GM18502 (cell line): ENCODE results near the gene ZNF516.

Experiments
- ATAC-seq: cut with Tn5 transposase; IDR thresholded peaks from one replicate; pipeline ENCODE4 v1.9.1; 2021; ENCODE audit warnings: mild to moderate bottlenecking; ENCODE audit not compliant: unreplicated experiment, poor library complexity

The ZNF516 gene

DNA sequence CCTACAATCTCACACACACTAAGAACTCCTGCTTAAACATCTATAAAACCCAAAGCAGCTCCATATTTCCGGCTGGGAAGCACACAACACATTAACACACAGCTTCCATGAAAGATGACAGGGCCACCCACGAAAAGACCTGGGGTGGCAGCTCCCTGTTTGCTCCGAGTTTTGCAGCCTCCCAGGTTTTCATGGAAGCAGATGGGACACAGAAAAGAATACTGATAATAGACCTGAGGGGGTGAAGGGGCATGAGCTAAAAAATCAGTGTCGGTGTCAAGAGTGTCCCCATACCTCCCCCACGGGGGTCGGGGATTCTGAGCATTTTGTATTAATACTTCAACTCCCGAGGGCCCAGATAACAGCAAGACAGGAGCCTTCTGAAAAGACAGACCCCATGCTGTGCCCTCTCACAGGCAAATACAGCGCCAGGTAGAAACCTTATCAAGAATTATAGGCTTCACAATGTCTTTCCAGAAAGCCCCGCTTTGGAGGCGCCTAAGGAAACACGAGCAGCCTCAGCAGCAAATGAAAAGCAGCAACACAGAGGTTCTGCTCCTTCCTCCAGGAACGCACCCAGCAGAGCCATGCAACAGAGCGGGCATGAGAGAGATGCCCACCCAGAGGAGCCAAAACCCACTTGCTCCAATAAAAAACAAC lies 50.5 kb downstream of the ZNF516 start:
- no peak for ATAC-seq

DNA sequence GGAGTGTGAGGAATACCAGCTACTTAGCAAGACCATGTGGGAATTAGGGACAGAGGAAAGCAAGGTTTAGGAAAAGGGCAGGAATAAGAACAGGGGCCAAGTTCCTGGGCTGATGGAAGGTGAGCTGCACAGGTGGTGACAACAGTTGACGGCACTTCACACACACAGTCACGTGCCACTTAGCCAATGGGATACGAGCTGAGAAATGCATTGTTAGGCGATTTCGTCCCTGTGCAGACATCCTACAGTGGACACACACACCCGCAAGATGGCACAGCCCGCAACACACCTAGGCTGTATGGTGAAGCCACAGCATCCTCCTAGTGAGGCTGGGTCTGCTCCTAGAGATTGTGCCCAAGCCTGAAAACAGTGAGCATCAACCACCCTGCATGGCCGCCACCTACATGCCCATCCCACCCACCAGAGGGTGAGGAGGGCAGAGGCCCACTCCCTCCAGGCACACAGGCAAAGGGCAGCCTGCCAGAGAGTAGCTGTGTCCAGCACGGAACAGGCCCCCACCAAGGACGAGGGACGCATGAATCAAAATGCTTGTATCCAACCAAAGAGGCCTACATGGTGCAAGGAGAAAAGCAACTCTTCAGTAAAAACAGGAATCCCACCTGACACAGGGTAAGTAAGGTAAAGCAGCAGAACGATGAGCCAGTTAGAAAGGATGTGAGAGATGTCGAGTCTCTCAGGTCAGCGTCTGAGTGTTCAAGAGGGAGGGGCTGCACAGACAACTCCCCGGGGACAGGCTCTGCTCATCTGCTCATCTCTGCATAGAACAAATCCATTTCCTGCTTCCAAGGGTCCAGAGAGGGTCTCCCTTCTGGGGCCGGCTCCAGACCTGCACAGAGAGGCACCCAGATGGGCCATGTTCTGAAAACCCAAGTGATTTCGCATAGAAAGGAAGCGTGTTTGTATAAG lies 51.3 kb downstream of the ZNF516 start:
- ATAC-seq = no peak

DNA sequence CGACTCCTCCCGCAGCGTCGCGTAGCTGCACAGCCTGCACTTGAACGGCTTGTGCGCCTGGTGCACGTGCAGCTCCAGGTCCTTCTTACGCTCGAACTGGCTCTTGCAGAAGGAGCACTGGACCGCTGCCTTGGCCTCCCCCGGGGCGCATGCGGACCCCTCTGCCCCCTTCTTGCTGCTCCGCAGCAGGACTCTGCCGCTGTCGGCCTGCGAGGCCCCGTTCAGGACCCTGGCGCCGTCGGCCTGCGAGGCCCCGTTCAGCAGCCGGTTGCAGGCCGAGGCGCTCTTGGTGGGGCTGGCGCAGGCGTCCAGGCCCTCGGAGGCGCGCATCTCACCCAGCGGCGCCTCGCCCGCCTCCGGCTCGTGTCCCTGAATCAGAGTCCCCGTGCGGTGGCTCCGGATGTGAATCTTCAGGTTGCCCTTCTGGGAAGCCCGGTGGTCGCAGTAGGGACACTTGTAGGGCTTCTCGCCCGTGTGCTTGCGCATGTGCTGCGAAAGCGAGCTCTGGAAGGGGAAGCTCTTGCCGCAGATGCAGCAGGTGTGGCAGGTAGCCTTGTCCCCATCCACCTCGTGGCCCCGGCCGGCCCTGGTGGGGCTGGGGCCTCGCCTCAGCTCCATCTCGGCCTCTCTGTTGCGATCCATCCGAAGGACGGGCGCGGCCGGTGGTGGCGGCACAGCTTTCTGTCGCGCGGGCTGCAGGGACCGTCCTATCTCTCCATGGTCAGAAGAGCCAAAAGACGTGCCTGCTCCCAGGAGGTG lies 52.5 kb downstream of the ZNF516 start:
- ATAC-seq = no peak

DNA sequence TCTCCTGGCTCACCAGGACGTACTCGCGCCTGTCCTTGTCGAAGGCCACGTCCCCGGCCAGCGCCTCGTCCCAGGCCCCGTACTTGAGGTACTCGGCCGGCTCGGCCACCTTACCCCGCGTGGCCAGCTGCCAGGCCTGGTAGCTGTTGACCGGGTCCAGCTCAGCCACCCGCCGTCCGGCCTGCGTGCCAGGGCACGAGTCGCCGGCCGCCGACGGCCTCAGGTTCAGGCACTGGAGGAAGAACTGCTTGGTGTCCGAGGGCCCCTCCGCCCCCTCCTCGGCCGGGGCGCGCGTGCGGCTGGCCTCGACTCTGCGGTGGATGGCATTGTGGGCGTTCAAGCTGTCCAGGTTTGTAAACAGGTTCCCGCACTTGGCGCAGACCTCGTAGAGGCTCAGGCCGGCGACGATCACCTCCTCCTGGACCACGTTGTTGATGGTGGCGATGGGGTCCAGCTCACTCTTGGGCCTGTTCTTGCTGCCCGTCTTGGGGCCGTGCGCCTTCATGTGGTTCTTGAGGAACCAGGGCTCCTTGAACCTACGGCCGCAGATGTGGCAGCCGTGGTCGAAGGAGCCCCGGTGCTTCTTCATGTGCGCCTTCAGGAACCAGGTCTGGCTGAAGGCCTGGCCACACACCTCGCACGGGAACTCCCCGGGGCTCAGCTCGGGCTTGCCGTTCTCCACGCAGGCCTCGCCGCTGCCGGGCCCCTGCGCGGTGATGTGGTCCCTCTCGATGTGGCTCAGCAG lies 53.2 kb downstream of the ZNF516 start:
- no peak for ATAC-seq

DNA sequence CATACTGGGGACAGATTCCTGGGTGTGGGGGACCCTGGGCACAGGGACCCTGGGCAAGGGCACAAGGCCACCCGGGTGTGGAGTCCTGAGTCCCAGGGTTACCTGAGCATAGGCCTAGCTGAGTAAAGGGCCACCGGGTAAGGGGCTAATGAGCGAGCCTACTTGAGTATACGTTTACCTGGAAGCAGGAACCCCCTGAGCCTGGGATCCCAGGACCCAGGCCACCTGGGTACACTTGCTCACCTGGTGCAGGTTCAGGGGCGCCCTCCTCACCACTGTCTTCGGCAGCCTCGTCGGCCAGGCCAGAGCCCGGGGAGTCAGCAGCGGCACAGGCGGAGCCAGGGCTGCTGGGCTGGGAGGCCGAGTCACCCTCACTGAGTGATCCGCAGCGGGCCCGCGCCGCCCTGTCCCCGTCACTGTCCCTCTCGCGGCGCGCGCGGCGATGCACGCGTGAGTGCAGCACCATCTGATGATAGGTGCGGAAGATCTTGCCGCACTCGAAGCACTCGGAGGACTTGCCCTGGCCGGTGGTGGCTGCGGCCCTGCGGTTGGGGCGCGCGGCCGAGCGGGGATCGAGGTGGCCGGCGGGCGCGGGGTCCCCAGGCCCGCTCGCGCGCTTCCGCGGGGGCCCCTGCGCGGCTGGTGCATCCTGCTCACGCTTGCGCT lies 53.9 kb downstream of the ZNF516 start:
- no peak for ATAC-seq

DNA sequence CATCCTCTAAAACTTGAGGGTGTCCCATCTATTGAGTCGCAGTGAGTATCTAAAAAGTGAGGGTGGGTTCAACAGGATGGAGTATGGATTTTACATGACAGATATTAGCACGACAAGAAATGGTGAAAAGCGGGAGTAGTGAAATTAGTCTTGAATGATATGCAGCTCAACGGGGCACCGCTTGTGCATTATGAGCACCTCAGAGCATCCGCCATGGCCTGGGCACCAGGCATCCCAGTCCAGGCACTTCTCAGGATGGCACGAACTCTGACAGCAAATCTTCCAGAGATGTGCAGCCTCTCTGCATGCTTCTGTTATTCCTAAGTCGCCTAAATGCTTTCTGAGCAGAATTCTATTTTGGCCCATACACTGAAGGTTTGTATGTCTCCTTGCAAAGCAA lies 57.1 kb downstream of the ZNF516 start:
- ATAC-seq = no peak

DNA sequence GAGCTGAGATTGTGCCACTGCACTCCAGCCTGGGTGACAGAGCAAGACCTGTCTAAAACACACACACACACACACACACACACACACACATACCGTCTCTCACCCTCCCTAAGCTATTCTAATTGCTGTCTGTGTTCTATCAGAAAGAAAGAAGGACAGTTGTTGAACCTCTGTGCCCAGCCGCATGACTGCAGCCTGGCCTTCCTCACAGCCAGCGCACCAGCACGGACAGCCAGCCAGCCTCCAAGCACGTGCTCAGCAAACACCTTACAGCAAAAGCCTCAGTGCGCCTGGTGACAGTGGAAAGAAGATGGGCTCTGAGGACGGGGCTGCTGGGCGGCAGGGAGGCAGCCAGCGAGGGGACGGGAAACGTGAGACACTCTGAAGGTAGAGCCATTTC lies 58.0 kb downstream of the ZNF516 start:
- ATAC-seq = no peak

DNA sequence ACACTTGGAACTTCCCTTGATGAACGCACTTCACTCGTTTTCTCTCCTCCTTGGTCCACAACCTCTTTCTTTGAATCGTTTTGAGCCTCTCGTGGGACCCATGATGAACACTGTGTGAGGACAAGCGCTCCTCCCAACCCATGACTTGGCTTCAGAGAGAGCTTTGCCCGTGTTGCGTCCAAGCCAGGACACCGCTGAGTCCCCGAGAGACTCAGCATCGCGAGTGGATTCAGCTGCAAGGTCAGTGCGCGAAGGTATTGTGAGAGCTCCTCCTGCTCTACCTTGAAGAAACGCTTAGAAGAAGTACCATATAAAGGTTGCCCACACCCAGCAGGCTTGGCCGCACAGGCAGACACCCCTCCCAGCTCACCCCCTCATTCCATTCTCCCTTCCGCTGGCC lies 58.7 kb downstream of the ZNF516 start:
- no peak for ATAC-seq

DNA sequence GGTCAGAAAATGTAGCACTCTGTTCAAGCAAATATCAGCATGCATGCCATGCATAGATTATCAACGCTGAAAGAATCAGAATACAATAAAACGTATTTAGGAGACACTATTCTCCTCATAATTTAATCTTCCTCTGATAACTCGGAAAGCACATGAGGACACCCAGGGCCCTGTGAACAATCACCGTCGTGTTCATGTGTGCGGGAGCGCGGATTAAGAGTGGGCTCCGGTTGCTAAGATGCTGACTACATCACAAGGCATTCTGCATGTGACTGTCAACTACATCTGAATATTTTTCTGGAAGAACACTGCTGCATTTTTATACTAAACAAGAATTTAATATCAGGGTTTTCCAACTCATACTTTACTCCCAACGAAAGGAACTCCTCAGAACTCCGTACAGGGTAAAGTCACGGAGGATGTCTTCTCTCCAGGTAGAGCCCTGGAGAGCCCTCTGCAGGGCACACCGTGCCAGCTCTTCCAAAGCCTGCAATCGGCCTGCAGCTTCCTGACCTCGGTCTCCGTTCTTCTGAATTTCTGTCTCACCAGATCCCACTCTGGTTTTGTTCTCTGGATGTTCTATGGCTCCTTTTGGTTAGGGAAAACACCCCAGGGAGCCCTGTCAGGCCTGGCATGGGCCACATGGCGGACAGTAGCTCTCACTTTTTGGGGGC lies 59.6 kb downstream of the ZNF516 start:
- no peak for ATAC-seq

DNA sequence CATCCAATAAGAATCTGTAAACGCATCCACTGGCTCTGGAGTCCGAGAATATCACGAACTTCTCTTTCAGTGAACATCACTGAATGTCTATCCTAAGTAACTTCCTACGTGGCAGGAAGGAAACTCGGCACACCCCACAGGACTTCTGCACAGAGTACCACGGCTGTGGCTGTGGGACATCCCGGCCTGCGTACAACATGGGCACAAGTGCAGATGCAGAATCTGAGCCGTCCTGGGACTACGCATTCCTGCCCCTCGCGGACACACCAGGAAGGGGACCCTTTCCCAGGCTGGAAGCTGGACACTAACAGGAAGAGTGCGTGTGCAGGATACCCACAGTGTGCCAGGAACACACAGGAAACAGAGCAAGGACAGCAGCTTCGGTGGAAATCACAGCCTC lies 60.6 kb downstream of the ZNF516 start:
- ATAC-seq = no peak

DNA sequence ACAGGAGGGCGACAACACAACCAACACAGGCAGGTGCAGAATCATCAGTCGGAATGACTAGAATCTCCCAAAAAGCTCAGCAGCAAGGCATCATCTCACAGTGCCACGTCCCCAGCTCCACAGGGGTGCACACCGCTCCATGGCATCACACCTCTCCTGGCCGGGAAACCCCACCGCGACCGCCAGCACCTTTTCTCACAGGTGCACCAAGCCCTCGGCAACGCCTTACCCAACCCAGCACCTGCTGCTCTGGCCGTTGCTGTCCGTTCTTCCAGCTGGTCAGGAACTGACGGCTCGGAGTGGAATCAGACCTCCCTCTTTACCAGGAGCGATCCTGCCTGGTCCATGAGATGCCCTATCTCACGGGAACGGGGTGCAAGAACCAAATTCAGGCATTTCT lies 61.3 kb downstream of the ZNF516 start:
- no peak for ATAC-seq

DNA sequence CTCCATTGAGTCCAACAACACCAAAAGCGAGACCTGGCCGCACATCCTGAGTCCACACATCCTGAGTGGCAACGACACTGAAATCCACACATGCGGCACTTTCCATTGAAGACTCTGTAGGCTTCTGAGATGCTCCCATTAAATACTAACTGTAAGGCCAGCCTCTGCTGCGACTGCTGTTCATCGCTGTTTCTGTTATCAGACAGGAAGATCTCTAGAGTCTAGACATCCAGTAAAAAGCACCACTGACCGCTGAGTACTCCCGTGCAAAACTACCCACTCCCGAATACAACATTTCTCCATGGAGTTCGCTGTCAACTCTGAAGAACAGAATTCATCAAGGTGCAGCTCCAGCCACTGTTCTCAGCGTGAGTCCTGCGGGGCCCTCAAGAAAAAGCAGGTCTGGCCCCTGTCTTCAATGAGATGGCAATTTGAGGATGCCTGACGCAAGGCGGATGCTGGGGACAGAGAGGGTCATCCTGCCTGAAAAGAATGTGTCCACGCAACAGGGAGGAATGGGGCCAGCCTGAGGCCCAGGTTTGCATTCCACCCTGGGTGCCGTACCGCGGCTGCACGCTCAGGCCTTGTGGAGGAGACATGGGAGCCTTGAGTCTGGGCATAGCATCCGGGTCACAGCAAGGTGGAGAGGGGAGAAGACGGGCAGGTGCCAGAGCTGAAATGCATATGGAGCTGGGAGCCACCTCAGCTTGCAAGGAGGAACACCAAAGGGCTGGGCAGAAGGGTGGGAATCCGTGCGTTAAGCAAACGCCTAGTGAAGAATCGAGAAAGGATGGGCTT lies 61.9 kb downstream of the ZNF516 start:
- no peak for ATAC-seq

DNA sequence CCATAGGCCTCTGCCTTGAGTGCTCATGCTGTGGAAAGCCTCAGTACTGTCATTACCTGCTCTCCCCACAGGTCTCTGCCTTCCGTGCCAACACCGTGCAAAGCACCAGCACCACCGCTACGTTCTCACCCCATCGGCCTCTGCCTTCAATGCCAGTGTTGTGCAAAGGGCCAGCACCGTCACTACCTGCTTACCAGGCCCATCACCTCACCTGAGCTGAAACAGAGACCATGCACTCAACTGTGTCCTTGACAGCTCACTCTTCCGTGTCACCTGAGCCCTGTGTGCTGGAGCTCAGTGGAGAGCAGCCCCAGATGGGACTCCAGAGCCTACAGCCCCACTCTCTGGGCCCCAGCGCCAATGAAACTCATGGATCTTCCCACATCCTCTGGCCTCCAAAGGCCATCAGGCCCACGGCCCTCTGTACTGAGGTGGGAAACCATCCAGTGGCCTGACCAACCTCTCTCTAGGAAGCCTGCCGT lies 62.7 kb downstream of the ZNF516 start:
- ATAC-seq = no peak

DNA sequence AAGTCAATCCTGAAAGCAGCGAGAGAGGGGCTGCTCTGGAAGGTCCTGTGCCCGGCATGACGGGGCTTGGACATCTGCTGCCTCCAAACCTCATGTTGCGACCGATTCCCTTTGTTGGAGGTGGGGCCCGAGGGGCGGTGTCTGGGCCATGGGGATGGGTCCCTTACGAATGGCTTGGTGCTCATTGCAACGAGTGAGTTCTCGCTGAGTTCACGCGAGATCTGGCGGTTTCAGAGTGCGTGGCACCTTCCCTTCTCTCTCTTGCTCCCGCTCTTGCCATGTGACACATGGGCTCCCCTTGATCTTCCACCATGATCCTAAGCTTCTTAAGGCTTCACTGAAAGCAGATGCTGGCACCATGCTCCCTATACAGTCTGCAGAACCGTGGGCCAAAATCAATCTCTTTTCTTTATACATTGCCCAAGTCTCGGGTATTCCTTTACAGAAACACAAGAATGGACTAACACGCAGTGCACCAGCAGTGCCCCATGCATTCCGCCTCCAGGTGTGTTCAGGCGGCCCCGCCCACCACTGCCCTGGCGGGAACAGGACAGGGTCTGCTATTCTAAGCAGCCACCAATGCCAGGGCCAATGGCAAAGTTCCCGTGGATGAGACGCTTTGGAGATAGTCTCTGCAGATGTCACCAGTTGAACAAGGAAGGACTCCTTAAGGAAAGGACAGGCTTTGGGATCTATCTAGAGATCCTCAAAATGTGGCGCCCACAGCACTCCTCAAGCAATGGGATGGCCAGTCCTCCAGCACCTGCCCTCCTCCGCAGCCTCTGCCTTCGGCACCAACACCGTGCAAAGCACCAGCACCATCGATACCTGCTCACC lies 63.4 kb downstream of the ZNF516 start:
- no peak for ATAC-seq

DNA sequence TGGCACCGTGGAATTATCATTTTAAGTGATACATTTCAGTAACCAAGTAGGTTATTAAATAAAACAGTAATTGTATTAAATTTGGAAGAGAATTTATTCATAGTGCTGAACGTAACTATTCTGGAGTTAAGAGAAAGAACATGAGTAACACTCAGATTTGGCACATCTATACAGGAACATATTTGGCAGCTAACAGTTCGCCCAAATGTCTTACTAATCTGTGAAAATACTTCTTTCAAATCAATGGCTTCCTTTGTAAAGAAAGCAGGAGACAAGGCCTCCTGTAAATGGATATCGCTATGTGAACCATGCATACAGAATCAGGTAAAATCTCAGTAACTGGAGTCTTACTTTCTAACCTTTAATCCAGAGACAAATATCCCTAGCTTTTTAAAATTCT lies 64.4 kb downstream of the ZNF516 start:
- ATAC-seq = no peak

DNA sequence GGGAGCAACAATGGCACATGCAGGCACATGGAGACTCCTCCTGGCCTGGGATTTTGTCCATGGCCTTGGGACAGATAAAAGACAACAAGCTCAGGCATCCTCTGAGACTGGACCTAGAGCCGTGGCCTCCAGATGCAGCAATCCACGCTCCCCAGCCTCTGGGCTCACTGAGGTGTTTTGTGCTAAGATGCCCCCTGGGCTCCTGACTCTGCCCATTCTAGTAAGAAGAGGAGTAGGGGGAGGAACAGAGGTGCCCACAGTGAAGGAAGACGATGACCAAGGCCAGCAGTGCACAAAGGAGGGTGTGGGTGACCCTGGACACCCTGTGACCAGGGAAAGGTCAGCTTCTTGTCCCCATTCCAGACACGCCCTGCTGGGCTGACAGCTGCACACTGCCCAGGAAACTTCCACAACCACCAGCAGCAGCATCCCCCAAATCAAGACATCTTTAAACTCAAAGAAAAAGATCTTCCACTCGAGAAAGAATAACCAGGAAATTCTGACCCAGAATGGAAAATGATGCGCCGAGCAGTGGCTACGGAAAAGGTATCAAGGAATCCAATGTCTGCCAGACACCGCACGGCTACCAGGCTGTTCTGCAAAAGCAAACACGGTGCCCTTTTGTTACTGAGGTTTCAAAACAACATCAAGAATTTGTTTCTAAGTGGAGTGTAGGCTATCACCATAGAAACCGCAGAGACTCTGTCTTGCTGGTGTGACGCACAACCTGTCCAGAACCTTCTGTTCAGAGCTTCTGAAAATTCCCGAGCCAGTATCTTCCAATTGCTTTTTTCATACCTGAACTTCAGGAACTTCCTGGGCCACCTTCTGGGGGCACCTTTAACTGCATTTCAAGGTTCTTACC lies 65.5 kb downstream of the ZNF516 start:
- ATAC-seq = no peak
